22Rv1 (cell line): ENCODE data around the gene MGST2.

ENCODE experiments used
- CTCF ChIP-seq: fragments of 450-650 bp; IDR thresholded peaks from 2 replicates; pipeline ENCODE4 v1.5.1; 2017; ENCODE audit warnings: mild to moderate bottlenecking
- ZFX ChIP-seq: fragments of 450-650 bp; IDR thresholded peaks from 2 replicates; pipeline ENCODE4 v1.6.1; 2017; ENCODE audit warnings: antibody characterized with exemption, borderline replicate concordance

- no peak for TF ChIP-seq CTCF
- TF ChIP-seq ZFX = no peak
Measured at GRCh38 chr4:139745111-139745639, 79.6 kb downstream of the MGST2 start.
